ENCODE measurements around the gene NRDC.

Gene NRDC

GRCh38 chr1:51916587-51917405 is 38.3 kb upstream of the NRDC start:
- Histone ChIP-seq H3K36me3 (ENCODE audit: control insufficient read depth in 2 of 2, insufficient read depth in 1 of 2, low read length in 2 of 2) (peaks cover 0 to 4% of the 10 kb centered on the region in 2 experiments; a peak in 2 of 3 replicates), H3K27ac (ENCODE audit: extremely low read depth, low read depth, low read length) (no peak overlapping the region)

GRCh38 chr1:51915951-51916350 is 37.4 kb upstream of the NRDC start:
- Histone ChIP-seq H3K27ac (ENCODE audit: extremely low read depth, low read depth, low read length) (no peak overlapping the region), H3K4me3 (ENCODE audit: low read depth, low read length) (no peak overlapping the region), H3K4me1 (ENCODE audit: control insufficient read depth, insufficient read depth, low read length) (no peaks in the 10 kb centered on the region), H3K36me3 (ENCODE audit: control insufficient read depth in 2 of 2, insufficient read depth in 1 of 2, low read length in 2 of 2) (peaks cover 0 to 4% of the 10 kb centered on the region in 2 experiments; a peak in 2 of 3 replicates), H3K9me3 (ENCODE audit: control insufficient read depth, insufficient read depth, low read depth, low read length) (no peaks in the 10 kb centered on the region)
- CTCF ChIA-PET, result no interaction called here
- TF ChIP-seq ZNF530 (tag by site-specific recombination; IDR thresholded peaks at IDR 0.05; ENCODE audit: low read depth), result no peak
- TF ChIP-seq, protein P1, sequence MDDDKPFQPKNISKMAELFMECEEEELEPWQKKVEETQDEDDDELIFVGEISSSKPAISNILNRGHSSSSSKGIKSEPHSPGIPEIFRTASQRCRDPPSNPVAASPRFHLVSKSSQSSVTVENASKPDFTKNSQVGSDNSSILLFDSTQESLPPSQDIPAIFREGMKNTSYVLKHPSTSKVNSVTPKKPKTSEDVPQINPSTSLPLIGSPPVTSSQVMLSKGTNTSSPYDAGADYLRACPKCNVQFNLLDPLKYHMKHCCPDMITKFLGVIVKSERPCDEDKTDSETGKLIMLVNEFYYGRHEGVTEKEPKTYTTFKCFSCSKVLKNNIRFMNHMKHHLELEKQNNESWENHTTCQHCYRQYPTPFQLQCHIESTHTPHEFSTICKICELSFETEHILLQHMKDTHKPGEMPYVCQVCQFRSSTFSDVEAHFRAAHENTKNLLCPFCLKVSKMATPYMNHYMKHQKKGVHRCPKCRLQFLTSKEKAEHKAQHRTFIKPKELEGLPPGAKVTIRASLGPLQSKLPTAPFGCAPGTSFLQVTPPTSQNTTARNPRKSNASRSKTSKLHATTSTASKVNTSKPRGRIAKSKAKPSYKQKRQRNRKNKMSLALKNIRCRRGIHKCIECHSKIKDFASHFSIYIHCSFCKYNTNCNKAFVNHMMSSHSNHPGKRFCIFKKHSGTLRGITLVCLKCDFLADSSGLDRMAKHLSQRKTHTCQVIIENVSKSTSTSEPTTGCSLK (tag by site-specific recombination; IDR thresholded peaks at IDR 0.05), result no peak
- no peak for TF ChIP-seq SP3 (tag by site-specific recombination; IDR thresholded peaks at IDR 0.05)
- POLR2A ChIA-PET, result no interaction called here

More at GRCh38 chr1:51916587-51917405, 38.3 kb upstream of the NRDC start:
- Histone ChIP-seq H3K9me3 (ENCODE audit: control insufficient read depth, insufficient read depth, low read depth, low read length) (no peaks in the 10 kb centered on the region), H3K4me1 (ENCODE audit: control insufficient read depth, insufficient read depth, low read length) (no peaks in the 10 kb centered on the region), H3K4me3 (ENCODE audit: low read depth, low read length) (no peak overlapping the region)
- ChIA-PET CTCF (interaction anchor here (0.8 kb wide), 1 partner anchor 9 kb away, joined by 6 read pairs; no protein-coding TSS in a partner anchor), POLR2A (no interaction called here)
- TF ChIP-seq KLF1 (tag by site-specific recombination; IDR thresholded peaks at IDR 0.05) (no peak), ZNF324 (tag by site-specific recombination; IDR thresholded peaks at IDR 0.05) (no peak), ZNF530 (tag by site-specific recombination; IDR thresholded peaks at IDR 0.05; ENCODE audit: low read depth) (no peak), ZNF10 (tag by site-specific recombination; IDR thresholded peaks at IDR 0.05) (no peak), OVOL3 (tag by site-specific recombination; IDR thresholded peaks at IDR 0.05) (no peak), ZXDB (tag by site-specific recombination; IDR thresholded peaks at IDR 0.05) (no peak), ZNF23 (tag by site-specific recombination; IDR thresholded peaks at IDR 0.05; ENCODE audit: borderline replicate concordance) (no peak), SP2 (tag by site-specific recombination; IDR thresholded peaks at IDR 0.05) (no peak), ZNF658 (tag by site-specific recombination; IDR thresholded peaks at IDR 0.05) (no peak)
- TF ChIP-seq, protein P2, sequence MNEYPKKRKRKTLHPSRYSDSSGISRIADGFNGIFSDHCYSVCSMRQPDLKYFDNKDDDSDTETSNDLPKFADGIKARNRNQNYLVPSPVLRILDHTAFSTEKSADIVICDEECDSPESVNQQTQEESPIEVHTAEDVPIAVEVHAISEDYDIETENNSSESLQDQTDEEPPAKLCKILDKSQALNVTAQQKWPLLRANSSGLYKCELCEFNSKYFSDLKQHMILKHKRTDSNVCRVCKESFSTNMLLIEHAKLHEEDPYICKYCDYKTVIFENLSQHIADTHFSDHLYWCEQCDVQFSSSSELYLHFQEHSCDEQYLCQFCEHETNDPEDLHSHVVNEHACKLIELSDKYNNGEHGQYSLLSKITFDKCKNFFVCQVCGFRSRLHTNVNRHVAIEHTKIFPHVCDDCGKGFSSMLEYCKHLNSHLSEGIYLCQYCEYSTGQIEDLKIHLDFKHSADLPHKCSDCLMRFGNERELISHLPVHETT (tag by site-specific recombination; IDR thresholded peaks at IDR 0.05), result no peak

DNA sequence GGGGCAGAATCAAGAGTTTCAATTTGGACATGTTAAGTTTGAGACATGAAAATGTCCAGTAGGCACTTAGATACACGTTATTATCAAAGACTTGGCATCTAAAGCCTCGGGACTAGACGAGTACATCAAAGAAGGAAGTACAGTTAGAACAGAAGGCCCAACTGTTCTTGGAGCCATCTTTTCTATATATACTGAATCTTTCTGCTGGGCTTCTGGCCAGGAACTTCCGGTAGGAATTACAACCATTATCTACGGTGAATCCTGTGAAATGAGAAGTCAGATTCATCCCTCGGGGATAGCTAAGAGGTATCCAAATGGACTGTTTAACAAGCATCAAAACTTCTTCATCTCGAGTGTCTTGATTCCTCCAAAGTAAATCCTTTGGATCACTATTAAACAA is 34.4 kb upstream of the NRDC start:
- Histone ChIP-seq H3K36me3 (ENCODE audit: control insufficient read depth in 2 of 2, insufficient read depth in 1 of 2, low read length in 2 of 2) (no peaks in the 10 kb centered on the region; a peak in 1 of 3 replicates), H3K27ac (ENCODE audit: extremely low read depth, low read depth, low read length) (no peak overlapping the region), H3K4me1 (ENCODE audit: control insufficient read depth, insufficient read depth, low read length) (no peaks in the 10 kb centered on the region), H3K4me3 (ENCODE audit: low read depth, low read length) (no peak overlapping the region), H3K9me3 (ENCODE audit: control insufficient read depth, insufficient read depth, low read depth, low read length) (no peaks in the 10 kb centered on the region)
- ChIA-PET POLR2A (no interaction called here), CTCF (interaction anchor here (0.6 to 1.3 kb wide), 2 partner anchors 15 to 971 kb away, joined by 3 to 4 read pairs; no protein-coding TSS in a partner anchor)
- no peak for TF ChIP-seq ZNF629 (tag by site-specific recombination; IDR thresholded peaks at IDR 0.05)
- TF ChIP-seq ZNF664 (tag by site-specific recombination; IDR thresholded peaks at IDR 0.05), result no peak
- TF ChIP-seq ZNF350 (tag by site-specific recombination; IDR thresholded peaks at IDR 0.05), result no peak
- TF ChIP-seq ZNF37A (tag by site-specific recombination; IDR thresholded peaks at IDR 0.05), result no peak
- TF ChIP-seq ZNF624 (tag by site-specific recombination; IDR thresholded peaks at IDR 0.05), result no peak
- no peak for TF ChIP-seq IKZF3 (tag by site-specific recombination; IDR thresholded peaks at IDR 0.05)
- no peak for TF ChIP-seq ZNF747 (tag by site-specific recombination; IDR thresholded peaks at IDR 0.05)
- no peak for TF ChIP-seq KLF7 (tag by site-specific recombination; IDR thresholded peaks at IDR 0.05; ENCODE audit: borderline replicate concordance)
- TF ChIP-seq, protein P3, sequence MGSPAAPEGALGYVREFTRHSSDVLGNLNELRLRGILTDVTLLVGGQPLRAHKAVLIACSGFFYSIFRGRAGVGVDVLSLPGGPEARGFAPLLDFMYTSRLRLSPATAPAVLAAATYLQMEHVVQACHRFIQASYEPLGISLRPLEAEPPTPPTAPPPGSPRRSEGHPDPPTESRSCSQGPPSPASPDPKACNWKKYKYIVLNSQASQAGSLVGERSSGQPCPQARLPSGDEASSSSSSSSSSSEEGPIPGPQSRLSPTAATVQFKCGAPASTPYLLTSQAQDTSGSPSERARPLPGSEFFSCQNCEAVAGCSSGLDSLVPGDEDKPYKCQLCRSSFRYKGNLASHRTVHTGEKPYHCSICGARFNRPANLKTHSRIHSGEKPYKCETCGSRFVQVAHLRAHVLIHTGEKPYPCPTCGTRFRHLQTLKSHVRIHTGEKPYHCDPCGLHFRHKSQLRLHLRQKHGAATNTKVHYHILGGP (tag by site-specific recombination; IDR thresholded peaks at IDR 0.05), result no peak
- TF ChIP-seq GLIS1 (tag by site-specific recombination; IDR thresholded peaks at IDR 0.05), result no peak
- no peak for TF ChIP-seq ZNF426 (tag by site-specific recombination; IDR thresholded peaks at IDR 0.05)
- TF ChIP-seq ZNF2 (tag by site-specific recombination; IDR thresholded peaks at IDR 0.05), result no peak
- TF ChIP-seq ZNF10 (tag by site-specific recombination; IDR thresholded peaks at IDR 0.05), result no peak
- TF ChIP-seq ZNF670 (tag by site-specific recombination; IDR thresholded peaks at IDR 0.05; ENCODE audit: low read depth), result no peak
- no peak for TF ChIP-seq ZNF529 (tag by site-specific recombination; IDR thresholded peaks at IDR 0.05; ENCODE audit: insufficient replicate concordance)
- no peak for TF ChIP-seq SETDB1 (IDR thresholded peaks at IDR 0.05; ENCODE audit: insufficient read length, low read length)
